ENCODE data around the gene KRTAP1-4.

Gene KRTAP1-4

DNA sequence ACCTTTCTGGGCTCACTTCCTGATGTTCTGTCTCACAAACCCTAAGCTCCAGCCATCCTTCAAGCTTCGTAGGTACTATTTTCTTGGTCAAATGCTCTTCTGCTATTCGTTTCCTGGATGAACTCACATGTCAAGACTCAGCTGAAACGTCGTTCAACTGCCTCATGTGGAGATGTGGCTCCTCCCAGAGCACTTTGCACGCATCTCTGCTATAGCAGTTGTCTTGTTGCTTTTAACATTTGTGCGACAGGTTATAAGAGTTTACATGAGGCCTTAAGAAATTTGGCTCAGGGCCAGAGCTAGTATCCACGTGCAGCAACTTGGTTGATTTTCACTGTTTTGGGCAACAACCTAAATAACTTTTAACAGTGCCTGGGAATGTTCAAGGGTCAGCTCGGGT, 43.1 kb downstream of the KRTAP1-4 start:
- no peak overlapping the region for H3K27ac ChIP-seq
- no peak overlapping the region for H3K4me3 ChIP-seq
- TF ChIP-seq, protein P1, sequence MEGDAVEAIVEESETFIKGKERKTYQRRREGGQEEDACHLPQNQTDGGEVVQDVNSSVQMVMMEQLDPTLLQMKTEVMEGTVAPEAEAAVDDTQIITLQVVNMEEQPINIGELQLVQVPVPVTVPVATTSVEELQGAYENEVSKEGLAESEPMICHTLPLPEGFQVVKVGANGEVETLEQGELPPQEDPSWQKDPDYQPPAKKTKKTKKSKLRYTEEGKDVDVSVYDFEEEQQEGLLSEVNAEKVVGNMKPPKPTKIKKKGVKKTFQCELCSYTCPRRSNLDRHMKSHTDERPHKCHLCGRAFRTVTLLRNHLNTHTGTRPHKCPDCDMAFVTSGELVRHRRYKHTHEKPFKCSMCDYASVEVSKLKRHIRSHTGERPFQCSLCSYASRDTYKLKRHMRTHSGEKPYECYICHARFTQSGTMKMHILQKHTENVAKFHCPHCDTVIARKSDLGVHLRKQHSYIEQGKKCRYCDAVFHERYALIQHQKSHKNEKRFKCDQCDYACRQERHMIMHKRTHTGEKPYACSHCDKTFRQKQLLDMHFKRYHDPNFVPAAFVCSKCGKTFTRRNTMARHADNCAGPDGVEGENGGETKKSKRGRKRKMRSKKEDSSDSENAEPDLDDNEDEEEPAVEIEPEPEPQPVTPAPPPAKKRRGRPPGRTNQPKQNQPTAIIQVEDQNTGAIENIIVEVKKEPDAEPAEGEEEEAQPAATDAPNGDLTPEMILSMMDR (IDR thresholded peaks at IDR 0.05): no peak
- no peak for DNase-seq (ENCODE audit: low spot score)

- TF ChIP-seq, protein P1 (IDR thresholded peaks at IDR 0.05): no peak
- DNase-seq (ENCODE audit: low spot score): no peak
- H3K27ac ChIP-seq: no peak within 1 kb of the TSS
- H3K4me3 ChIP-seq: no peak within 1 kb of the TSS
These were observed 45.8 kb downstream of the KRTAP1-4 start, which contains the start of gene KRT40 for GRCh38 chr17:40984226-40984625. Gene KRT40, minus strand, starts transcription at chr17:40984326. Its CDS starts 53 bp downstream, at chr17:40984273.

GRCh38 chr17:40981115-40981514, 48.9 kb downstream of the KRTAP1-4 start:
- no peak for DNase-seq (ENCODE audit: low spot score)
- no peak overlapping the region for H3K4me3 ChIP-seq
- no peak overlapping the region for H3K27ac ChIP-seq
- TF ChIP-seq, protein P1 (IDR thresholded peaks at IDR 0.05): no peak

GRCh38 chr17:40980596-40980995, 49.4 kb downstream of the KRTAP1-4 start:
- Histone ChIP-seq H3K4me3 (no peak overlapping the region), H3K27ac (no peak overlapping the region)
- TF ChIP-seq, protein P1 (IDR thresholded peaks at IDR 0.05): no peak
- DNase-seq (ENCODE audit: low spot score): no peak

GRCh38 chr17:40980117-40980516, 49.9 kb downstream of the KRTAP1-4 start:
- TF ChIP-seq, protein P1 (IDR thresholded peaks at IDR 0.05): no peak
- no peak overlapping the region for H3K27ac ChIP-seq
- DNase-seq (ENCODE audit: low spot score): no peak
- H3K4me3 ChIP-seq: no peak overlapping the region
